ENCODE data around the gene TRAPPC2L.
"Not testable (repeated sequence)": the region's sequence is repeated elsewhere in the genome, so short reads cannot be mapped to it uniquely, and the experiment has no call there.

Gene TRAPPC2L

DNA sequence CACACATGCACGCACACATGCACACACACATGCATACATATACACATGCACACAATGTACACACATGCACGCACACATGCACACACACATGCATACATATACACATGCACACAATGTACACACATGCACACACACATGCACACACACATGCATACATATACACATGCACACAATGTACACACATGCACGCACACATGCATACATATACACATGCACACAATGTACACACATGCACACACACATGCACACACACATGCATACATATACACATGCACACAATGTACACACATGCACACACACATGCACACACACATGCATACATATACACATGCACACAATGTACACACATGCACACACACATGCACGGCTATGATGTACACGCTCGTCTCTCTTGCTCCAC, 37.3 kb downstream of the TRAPPC2L start:
- DNase-seq: not testable (repeated sequence)

- no peak for DNase-seq
Measured at GRCh38 chr16:88894681-88895300, 37.9 kb downstream of the TRAPPC2L start.

- no peak for DNase-seq
Measured at GRCh38 chr16:88895335-88895734, 38.4 kb downstream of the TRAPPC2L start.

GRCh38 chr16:88896238-88897070, 39.5 kb downstream of the TRAPPC2L start:
- DNase-seq: no peak

DNA sequence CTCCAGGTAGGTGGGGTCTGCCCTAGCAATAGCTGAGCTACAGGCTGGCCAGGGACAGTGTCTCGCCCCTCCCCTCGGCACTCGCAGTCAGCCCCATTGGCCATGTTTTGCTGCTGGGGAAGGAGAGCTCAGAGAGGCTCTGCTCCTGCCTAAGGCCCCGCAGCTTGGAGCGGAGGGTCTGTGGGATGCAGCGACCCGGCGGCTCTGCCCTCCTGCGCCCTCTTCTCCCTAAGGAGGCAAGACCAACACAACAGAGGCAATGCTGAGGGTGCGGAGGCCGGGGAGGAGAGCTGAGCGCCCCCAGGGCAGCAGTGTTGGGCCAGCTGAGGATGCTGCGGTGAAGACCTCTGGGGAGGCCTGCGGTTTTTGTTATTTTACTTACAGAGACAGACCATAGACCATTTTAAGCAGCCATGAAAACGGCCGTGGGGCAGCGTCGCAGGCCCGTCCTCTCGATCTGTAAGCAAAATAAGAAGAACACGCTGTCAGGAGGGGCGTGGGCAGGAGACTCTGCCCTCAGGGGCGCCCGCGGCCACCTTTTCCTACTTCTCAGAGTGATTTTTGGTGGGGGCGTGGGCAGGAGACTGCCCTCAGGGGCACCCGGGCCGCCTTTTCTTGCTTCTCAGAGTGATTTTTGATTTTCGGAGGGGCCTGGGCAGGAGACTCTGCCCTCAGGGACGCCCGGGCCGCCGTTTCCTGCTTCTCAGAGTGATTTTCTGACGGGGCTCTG, 40.9 kb downstream of the TRAPPC2L start:
- DNase-seq: no peak

GRCh38 chr16:88899901-88900661, 43.2 kb downstream of the TRAPPC2L start:
- no peak for DNase-seq

GRCh38 chr16:88900662-88901052, 43.7 kb downstream of the TRAPPC2L start:
- no peak for DNase-seq

DNA sequence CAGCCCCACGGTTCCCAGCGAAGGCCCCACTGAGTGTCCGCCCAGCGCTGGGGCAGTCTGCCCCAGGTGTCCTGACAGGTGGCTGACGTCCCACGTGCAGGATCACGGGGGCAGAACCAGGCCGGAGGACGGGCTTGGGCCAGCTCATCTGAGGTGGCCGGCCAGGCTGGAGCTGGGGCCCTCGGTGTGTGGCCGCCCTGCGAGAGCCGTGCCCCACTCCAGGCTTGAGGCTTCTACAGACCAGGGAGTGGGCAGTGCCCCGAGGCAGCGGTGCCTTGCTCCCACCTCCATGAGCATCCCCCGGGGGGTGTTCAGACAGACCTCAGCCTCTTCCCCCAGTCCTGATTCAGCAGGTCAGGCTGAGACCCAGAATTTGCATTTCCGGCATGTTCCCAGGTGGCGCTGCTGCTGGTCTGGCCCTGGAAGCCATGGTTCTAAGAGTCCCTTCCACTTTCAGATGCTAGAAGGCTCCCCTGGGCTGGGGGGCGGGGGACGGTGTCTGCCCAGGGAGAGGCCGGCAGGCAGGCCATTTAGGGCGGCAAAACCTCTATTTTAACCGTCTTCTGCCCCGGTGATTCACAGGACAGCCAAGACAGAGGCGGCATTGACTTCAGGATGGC, 44.9 kb downstream of the TRAPPC2L start:
- DNase-seq: no peak

DNA sequence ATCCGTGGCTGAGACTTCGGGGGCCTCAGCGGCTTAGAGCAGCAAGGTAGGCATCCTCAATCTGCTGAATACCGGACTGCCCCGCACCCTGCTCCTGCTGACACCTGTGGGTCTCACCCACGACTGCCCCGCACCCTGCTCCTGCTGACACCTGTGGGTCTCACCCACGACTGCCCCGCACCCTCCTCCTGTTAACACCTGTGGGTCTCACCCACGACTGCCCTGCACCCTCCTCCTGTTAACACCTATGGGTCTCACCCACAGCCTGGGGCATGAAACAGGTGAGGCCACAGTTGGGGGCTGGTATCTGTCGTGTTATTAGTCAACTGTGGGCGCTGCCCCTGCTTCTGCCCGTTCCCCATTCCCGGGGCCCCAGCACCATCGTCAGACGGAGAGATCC, 45.8 kb downstream of the TRAPPC2L start:
- DNase-seq: no peak

DNA sequence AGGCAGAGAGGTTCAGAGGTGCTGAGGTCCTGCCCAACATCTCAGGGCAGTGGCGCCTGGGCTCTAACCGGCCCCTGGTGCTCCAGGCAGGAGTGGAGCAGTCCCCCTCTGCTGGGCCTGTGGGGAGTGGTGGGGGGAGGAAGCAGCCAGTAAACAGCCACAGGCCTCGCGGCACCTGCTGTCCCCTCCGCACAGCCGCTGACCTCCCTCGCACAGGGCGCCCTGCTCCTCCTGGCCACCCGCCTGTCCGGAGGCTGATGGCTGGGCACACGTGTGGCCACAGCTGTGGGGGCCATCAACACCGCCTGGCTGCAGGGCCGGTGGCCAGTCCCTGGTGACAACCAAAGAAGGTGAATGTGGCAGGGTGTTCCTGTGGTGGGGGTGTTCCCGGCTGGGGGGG, 46.3 kb downstream of the TRAPPC2L start:
- DNase-seq: no peak

DNA sequence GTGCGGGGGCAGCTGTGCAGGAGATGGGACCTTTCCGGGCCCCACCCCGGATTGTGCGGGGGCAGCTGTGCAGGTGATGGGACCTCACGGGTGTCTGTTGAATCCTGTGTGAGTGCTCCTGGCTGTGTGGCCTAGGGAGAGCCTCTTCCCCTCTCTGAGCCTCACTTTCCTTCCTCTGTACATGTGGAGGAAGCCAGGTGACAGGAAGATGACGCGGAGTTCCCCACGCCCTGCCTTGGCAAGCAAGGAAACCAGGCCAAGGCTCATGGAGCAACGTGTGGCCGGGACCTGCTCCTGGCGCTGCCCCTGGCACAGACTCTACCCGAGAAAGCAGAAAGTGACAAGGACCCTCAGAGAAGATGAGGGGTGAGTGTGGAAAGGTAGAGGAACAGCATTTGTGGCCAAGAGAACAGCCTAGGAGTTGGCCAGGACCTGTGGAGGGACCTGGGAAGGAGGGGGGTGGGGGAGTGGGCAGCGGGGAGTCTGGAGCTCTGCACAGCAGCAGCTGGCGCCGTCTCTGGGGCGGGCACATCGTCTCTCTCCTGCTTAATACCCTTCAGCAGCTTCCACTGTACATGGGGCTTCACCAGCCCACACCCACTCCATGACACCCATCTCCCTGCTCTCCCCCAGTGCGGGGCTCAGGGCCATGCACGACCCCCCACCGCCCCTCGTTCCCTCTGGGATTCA, 47.9 kb downstream of the TRAPPC2L start:
- no peak for DNase-seq

DNA sequence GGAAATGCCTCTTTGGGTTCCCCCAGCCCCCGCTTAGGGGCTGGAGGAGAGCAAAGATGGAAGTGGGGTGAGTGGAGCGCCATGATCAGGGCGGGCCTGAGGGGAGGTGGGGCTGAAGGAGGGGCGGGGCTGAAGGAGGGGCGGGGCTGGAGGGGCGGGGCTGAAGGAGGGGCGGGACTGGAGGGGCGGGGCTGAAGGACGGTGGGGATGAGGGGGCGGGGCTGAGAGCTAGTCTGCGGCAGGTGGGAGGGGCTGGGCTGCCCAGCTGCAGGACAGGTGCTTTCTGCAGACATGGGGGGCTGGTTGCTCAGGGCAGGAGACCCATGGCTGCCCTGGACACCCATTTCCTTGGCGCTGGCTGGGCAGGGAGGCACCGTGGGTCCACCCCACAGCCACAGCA, 48.6 kb downstream of the TRAPPC2L start:
- no peak for DNase-seq

DNA sequence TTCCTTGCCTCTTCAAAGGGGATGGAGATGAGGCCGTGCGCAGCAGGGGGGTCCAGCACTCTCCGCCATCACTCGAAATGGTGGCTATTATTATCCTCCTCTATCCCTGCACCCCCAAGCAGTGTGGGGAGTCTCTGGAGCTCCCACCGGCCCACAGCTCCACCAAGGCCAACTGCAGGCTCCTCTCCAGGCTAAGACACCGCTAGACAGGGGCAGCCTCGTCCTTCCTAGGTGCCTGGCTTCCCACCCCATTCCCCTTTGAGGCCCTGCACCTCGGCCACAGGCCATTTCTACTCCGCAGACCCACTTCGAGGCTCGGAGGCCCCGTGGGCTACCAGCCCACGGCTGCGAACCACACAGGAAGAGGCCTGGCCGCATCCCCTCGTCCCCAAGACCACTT, 49.1 kb downstream of the TRAPPC2L start:
- DNase-seq: no peak

DNA sequence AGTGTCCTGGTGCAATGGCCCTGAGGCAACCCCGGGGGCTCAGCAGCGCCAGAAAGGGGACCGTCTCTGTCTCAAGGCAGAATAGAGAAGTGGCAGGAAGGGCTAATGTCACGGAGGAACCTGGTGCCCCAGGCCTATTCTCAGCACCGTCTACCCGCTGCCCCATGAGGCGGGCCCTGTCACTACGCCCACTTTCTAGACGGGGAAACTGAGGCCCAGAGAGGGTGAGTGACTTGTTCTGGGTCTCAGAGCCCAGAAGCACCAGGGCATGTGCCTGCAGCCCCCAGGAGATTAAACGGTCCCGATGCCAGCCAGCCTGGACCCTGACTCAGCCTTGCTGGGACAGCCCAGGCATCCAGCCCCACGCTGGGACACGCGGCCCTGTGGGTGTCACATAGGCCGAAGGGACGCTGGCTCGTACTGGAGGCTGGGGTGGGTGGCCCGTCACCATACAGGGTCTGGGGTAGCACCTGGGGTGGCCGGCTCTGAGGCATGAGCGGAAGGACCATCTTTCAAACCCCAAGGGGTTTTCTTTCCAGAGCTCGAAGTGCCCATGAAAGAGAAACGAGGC, 49.7 kb downstream of the TRAPPC2L start:
- DNase-seq: no peak

- no peak for DNase-seq
Measured at GRCh38 chr16:88907768-88908167, 50.8 kb downstream of the TRAPPC2L start.

DNA sequence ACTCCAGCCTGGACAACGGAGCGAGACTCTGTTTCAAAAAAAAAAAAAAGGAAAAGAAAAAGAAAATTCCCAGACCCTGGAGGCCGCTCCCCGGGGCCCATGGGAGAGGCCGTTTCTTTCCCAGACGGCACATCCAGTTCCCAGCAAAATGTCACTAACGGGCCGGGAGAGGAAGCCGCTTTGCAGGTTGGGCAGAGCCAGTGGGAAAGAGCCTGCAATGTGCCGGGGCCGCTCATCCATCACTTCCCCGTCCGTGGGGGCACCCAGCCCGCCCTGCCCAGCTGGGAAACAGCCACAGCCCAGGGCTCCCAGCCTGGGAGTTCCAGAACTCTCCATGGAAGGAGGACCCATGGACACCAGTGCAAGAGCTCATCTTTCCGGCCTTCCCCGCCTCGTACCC, 51.4 kb downstream of the TRAPPC2L start:
- DNase-seq: no peak

GRCh38 chr16:88909431-88910210, 52.7 kb downstream of the TRAPPC2L start:
- no peak for DNase-seq

DNA sequence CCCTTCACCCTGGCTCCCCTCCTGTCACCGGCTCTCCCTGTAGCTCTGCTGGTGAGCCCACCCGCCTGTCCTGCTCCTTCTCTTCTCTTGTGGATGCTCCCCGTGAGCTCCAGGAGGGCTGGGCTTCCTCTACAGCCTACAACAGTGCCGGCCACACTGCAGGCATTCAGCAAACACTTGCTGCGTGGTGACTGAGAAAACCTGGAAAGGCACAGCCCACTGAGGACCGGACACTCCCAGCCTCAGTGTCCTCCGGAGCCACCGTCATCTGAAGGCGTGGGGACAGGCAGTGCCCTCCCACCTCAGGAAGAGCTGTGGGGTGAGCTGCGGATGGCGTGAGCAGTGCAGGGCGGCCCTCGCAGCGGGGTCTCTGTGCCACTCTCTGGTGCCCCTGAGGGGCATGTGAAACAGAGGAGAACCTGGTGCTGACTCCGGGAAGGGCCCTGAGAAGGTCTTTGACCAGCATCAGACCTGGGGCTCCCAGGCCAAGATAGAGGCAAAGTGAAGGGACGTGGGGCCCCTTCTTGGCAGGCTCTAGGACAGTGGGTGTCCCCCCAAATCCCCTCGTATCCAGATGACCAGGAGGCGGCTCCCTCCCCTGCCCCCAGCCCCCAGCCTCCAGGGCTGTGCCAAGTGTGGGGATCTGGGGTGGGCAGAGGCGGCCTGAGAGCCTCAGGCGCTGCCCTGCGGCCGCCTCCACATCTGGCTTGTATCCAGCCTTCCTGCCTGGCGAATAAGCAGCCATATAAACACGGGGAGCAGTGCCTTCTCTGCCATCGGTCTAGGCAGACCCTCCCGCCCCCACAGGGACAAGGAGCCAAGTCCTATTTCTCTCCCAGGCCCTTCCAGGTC, 53.6 kb downstream of the TRAPPC2L start:
- DNase-seq: no peak

DNA sequence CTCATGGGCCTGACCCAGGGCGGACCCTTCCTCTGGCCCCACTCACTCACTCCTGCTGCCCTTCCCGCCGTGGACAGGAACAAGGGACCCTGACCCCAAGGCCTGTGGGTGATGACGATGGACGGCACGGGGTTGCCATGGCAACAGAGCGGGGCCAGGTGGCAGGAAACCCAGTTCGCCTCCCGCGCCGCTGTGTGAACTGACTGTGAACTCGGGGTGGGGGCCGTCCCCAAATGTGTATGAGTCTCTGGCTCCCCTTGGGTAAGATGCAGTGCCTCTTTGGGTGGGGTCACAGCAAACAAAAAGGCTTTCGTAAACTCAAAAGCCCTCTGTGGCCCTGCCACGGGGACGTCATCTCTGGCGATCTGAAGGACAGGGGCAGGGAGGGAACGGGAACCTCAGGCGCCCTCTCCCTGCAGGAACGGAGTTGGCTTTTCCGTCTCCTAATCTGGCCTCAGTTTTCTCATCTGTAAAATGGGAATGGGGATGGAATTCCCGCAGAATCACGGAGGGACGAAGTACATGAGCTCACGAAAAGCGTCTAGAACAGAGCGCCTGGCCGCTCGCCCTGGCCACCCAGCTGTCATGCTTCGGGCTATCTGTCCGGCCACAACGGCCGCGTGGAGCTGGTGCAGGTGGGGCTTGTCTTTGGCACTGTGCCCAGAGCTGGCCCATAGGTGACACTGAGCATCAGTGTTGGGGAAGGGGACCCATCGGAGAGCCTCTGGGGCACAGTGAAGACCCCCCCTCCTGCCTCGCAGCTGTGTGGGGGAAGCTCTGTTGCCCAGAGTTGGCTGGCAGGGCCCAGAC, 54.4 kb downstream of the TRAPPC2L start:
- no peak for DNase-seq
